ENCODE data around the gene RAB3D.
"Not testable (repeated sequence)": the region's sequence is repeated elsewhere in the genome, so short reads cannot be mapped to it uniquely, and the experiment has no call there.

The RAB3D gene

GRCh38 chr19:11339254-11340098 lies at the start of gene RAB3D:
RAB3D (minus strand) TSS chr19:11339657; CDS start chr19:11337399, 2,258 bp downstream.
- DNase-seq: no peak

- no peak for DNase-seq
These were observed 47.9 kb upstream of the RAB3D start for GRCh38 chr19:11387162-11388034.

- DNase-seq: no peak
These were observed 45.3 kb upstream of the RAB3D start for GRCh38 chr19:11384778-11385129.

- DNase-seq: no peak
These were observed 44.2 kb upstream of the RAB3D start for GRCh38 chr19:11383706-11384048.

GRCh38 chr19:11382898-11383705 lies 43.6 kb upstream of the RAB3D start:
- DNase-seq: no peak

- peak; percentile 71 for DNase-seq
These were observed 41.4 kb upstream of the RAB3D start for GRCh38 chr19:11380653-11381537.

- DNase-seq: no peak
These were observed 40.4 kb upstream of the RAB3D start for GRCh38 chr19:11379857-11380350.

GRCh38 chr19:11379269-11379845 lies 39.9 kb upstream of the RAB3D start:
- not testable (repeated sequence) for DNase-seq

GRCh38 chr19:11378319-11379189 lies 39.1 kb upstream of the RAB3D start:
- no peak for DNase-seq

- no peak for DNase-seq
These were observed 38.3 kb upstream of the RAB3D start for GRCh38 chr19:11377756-11378155.

- DNase-seq: no peak
These were observed 37.8 kb upstream of the RAB3D start for GRCh38 chr19:11377237-11377636.

- DNase-seq: no peak
These were observed 35.9 kb upstream of the RAB3D start for GRCh38 chr19:11375143-11375948.

GRCh38 chr19:11374433-11375142 lies 35.1 kb upstream of the RAB3D start, which contains the start of gene SWSAP1:
SWSAP1 (plus strand) TSS chr19:11374666; CDS start chr19:11374681, 15 bp downstream.
- peak; percentile 95 for DNase-seq

GRCh38 chr19:11373885-11374432 lies 34.5 kb upstream of the RAB3D start:
- DNase-seq: no peak

GRCh38 chr19:11373166-11373884 lies 33.9 kb upstream of the RAB3D start:
- no peak for DNase-seq

- DNase-seq: no peak
These were observed 31.3 kb upstream of the RAB3D start for GRCh38 chr19:11370744-11371143.

GRCh38 chr19:11367528-11367927 lies 28.1 kb upstream of the RAB3D start:
- DNase-seq: no peak

Measured in GOT3 (cell line).